Measurements from ENCODE around the gene PGLYRP2. TPM values are rescaled to one million over a fixed set of nuclear protein-coding genes. Genes with fewer than 3 reads are reported as not detected.

The PGLYRP2 gene
- polyA plus RNA-seq, 1 donor from 2014 or later = not detected

DNA sequence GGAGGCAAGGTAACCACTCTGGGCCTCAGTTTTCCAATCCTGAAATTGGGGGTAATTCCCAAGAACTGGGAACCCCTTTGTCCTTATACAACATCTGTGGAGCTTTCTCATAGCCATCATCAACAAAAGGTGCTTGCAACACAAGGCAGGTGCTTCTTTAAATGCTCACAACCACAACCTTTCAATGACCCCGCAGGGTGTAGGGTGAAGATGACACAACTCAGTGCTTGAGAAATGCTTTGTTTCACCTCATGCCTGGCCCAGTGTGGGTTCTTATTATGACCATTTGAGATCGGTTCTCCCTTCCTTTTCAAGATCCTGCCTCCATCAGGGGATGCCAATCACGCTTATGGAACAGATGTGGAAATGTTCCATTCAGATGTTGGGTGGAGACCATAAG, 38.0 kb downstream of the PGLYRP2 start:
- Histone ChIP-seq H3K27ac (ENCODE audit: low read length) (no peak overlapping the region), H2AFZ (ENCODE audit: low read depth, low read length) (no peak overlapping the region), H3K9ac (ENCODE audit: low read length) (no peak overlapping the region), H3K27me3 (ENCODE audit: insufficient read depth, low read depth, low read length) (no peaks in the 10 kb centered on the region), H4K20me1 (ENCODE audit: insufficient read depth) (no peaks in the 10 kb centered on the region), H3K4me2 (ENCODE audit: low read length) (no peak overlapping the region), H3F3A (ENCODE audit: insufficient read depth, low read length, poor library complexity, severe bottlenecking) (no peaks in the 10 kb centered on the region), H3K9me3 (ENCODE audit: low read length) (no peaks in the 10 kb centered on the region), H3K4me3 (ENCODE audit: low read length) (no peak overlapping the region), H3K79me2 (replicated peaks; ENCODE audit: insufficient read depth, low read length) (no peaks in the 10 kb centered on the region), H3K36me3 (ENCODE audit: insufficient read depth, low read length) (no peaks in the 10 kb centered on the region), H3K9me2 (ENCODE audit: insufficient read depth, low read length) (no peaks in the 10 kb centered on the region)
- TF ChIP-seq TAF1 (IDR thresholded peaks at IDR 0.05; ENCODE audit: low read depth) (no peak), REST (IDR thresholded peaks at IDR 0.05; ENCODE audit: borderline replicate concordance) (no peak)

DNA sequence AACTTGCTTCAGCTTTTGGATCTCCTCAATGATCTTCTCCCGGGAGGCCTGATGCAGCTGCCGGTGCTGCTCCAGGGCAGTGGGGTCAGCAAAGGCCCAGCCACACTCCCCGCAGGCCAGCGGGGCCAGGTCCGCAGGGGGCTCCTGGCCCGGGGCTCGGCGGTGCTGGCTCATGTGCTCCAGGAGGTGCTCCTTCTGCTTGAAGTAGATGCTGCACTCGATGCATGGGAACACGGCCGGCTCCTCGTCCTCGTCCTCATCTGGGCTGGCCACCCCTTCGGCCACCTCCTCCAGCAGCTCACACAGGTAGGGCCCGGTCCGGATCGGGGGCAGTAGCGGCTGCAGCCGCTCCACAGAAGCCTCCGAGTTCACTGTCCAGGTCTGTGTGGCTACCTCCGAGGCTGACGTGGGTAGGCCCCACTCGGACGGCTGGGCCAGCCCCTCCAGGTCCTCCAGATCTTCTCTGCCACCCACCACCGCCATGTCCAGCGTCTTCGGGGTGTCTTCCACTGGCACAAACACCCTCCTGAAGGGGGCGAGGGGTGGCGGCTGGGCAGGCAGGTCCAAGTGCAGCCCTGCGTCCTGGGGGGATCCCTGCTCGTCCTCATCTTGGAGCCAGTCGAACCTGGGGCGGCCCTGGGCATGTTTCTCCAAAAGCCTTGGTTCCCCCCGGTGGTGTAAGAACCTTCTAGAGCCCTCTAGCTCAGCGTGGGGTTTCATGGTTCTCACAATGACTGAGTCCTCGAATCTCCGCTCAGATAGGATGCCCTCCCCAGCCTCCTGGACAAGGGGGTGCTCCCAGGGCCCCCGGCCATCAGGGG, 39.3 kb downstream of the PGLYRP2 start:
- Histone ChIP-seq H2AFZ (ENCODE audit: low read depth, low read length) (no peak overlapping the region), H4K20me1 (ENCODE audit: insufficient read depth) (no peaks in the 10 kb centered on the region), H3K27me3 (ENCODE audit: insufficient read depth, low read depth, low read length) (no peaks in the 10 kb centered on the region), H3F3A (ENCODE audit: insufficient read depth, low read length, poor library complexity, severe bottlenecking) (no peaks in the 10 kb centered on the region), H3K4me2 (ENCODE audit: low read length) (no peak overlapping the region), H3K9me2 (ENCODE audit: insufficient read depth, low read length) (no peaks in the 10 kb centered on the region), H3K9ac (ENCODE audit: low read length) (no peak overlapping the region), H3K36me3 (ENCODE audit: insufficient read depth, low read length) (no peaks in the 10 kb centered on the region), H3K27ac (ENCODE audit: low read length) (no peak overlapping the region), H3K4me3 (ENCODE audit: low read length) (no peak overlapping the region), H3K79me2 (replicated peaks; ENCODE audit: insufficient read depth, low read length) (no peaks in the 10 kb centered on the region), H3K9me3 (ENCODE audit: low read length) (no peaks in the 10 kb centered on the region)
- TF ChIP-seq MXI1 (conservative IDR thresholded peaks at IDR 0.05; ENCODE audit: poor library complexity, severe bottlenecking) (no peak), REST (IDR thresholded peaks at IDR 0.05; ENCODE audit: borderline replicate concordance) (no peak), EZH2 (IDR thresholded peaks at IDR 0.05; ENCODE audit: borderline replicate concordance, insufficient read depth, low read length, poor library complexity, severe bottlenecking) (no peak), RAD21 (conservative IDR thresholded peaks at IDR 0.05) (no peak), SMC3 (conservative IDR thresholded peaks at IDR 0.05; ENCODE audit: poor library complexity) (no peak), POLR2AphosphoS5 (IDR thresholded peaks at IDR 0.05) (no peak)
